IPS-NIHi7 (cell line): ENCODE measurements around the gene BICD1.
A peak's percentile ranks its signal among the peaks of the same experiment; 100 is the strongest.
"Not testable (repeated sequence)": the region's sequence is repeated elsewhere in the genome, so short reads cannot be mapped to it uniquely, and the experiment has no call there.

Experiments used
- DNase-seq: peaks from one replicate; pipeline ENCODE4 v3.0.0; 2012; ENCODE audit warnings: mixed read lengths; ENCODE audit errors: extremely low spot score

The BICD1 gene

DNA sequence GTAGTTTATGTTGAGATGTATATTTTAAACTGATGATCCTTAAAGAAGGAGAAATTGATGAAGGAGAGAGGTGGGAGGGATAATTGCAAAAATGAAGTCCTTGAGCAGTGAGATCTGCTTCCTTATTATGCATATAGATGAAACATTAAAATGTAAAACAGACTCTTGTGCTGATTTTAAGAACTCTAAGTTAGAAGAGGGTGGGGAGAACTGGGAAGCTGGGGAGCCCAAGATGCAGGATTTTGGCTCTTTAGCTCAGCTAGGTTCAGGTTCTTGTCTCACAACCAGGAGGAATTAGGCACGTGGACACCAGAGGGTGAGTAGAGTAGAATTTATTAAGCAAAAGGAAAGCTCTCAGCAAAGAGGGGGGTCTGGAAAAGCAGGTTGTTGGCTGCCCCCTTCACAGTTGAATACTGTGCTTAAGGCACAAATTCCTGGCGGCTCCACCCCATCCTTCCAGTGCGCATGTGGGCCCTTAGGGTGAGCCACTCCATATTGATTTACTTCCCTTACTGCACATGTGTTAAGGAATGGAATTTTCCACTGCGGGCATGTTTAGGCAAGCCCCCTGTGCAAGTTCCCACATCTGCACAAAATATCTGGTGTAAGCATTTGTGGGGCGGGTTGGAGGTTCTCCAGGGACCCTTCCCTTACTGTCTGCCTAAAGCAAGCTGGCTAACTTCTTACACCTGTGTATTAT is 141.9 kb downstream of the BICD1 start:
- DNase-seq: no peak

DNA sequence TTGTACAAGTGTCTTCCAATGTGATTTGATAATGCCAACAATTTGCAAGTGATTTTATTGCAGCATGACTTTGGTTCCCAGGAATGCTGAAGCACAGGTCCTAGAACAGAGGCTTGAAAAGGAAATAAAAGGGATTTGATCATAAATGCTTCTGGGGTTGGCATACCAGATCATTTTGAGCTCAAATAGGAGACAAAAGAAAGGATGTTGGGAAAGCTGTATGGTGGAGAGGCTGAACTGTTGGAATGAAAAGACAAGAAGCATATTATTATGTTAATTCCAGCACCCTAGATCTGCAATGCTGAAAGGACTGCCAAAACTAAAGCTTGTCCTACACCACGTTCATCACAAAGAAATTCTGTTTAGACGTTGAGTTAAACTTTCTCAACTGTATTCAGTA is 143.1 kb downstream of the BICD1 start:
- DNase-seq: no peak

DNA sequence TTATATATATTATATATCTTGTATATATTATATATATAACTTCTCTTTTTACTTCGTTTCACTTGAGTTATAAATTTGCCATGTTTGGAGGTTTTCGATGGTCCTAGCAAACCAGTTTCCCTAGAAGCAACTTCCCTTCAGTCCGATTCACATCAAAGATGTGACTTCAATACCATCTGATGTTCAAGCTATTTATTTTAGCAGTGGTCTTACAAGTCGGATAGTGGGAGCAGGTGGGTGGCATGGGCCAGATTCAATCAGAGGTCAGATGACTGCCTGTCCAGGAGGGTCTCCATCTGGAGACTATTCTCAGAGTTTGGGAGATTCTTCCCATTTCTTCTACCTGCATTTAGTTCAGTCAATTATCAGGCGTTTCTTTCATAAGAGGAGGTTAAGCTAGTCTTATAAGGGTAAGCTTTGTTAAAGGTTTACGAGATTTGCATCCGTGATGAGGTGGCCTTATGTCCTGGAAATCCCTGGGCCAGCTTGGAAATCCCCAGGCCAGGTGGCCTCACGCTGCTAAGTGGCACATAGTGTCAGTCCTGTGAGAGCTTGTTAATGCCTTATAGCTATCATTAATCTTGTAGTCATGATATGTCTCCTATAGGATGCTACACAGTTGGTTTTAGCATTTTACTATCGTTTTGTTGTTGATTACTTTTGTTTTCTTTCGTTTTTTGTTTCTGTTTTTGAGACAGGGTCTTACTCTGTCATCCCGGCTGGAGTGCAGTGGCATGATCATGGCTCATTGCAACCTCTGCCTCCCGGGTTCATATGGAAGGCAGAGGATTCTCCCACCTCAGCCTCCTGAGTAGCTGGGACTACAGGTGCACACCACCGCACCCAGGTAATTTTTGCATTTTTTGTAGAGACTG is 145.8 kb downstream of the BICD1 start:
- DNase-seq: no peak

DNA sequence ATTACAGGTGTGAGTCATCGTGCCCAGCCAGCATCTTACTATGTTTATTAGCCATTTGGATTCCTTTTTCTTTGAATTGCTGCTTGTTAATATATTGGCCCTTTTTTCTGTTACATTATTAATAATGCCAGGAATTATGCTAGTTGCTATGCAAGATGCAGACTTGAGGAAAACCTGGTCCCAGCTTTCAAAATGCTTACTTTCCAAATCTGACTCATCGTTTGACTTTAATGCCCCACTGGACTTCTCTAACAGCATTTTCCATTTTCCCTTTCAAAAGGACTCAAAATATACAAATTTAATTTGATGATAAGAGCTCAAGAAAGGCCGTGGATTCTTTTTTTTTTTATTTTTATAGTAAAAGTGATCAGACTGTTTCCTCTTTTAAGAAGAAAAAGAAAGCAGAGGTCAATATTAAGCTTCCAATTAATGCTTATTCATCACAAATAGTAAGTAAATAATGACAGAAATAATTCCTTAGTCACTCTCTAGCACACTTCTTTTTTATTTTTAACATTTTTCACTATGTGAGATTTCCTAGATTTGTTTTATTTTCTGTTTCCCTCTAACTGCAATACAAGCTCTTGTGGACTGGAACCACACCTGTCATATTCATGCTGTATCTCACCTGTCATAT is 146.6 kb downstream of the BICD1 start:
- no peak for DNase-seq

DNA sequence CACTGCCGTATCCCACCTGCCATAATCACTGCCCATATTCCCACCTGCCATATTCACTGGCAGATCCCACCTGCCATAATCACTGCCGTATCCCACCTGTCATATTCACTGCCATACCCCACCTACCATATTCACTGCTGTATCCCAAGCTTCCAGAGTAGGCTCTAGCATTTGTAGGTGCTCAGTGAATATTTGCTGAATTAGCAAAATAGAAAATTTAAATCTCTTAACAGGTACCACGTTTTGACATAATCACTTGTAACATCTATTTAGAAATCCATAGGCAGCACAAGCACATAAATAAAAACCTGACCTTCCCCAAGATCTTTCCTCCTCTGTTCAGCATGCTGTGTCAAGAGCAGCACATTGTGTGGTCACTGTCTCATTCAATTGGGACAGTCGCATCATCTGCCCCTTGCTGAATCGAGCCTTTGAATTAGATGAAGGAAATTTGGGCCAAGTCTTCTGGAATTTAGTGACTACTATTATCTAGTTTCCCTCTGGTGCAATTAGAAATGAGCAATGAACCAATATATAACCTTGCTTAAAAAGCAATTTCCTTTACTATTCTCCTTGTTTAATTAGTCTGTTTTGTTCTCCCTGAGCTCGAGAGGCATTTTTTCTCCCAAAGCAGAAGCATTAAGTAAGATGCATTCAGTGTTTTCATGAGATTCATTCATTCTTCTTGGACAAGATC is 147.8 kb downstream of the BICD1 start:
- no peak for DNase-seq

DNA sequence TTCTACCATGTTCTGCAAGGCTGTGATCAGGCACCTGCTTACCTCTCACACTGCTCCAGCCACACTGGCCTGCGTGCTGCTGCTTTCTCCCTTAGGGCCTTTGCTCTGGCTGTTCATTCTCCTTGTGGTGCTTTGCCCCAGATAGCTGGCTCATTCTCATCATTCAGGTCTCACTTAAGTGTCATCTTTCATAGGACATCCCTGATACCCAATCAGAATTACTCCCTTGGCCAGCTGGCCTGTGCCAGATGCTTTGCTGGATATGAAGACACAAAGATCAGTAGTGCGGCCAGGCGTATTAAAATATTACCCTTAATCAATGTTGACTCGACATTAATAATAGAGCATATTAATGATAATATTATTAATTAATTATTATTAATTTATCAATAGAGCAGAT is 148.9 kb downstream of the BICD1 start:
- no peak for DNase-seq

DNA sequence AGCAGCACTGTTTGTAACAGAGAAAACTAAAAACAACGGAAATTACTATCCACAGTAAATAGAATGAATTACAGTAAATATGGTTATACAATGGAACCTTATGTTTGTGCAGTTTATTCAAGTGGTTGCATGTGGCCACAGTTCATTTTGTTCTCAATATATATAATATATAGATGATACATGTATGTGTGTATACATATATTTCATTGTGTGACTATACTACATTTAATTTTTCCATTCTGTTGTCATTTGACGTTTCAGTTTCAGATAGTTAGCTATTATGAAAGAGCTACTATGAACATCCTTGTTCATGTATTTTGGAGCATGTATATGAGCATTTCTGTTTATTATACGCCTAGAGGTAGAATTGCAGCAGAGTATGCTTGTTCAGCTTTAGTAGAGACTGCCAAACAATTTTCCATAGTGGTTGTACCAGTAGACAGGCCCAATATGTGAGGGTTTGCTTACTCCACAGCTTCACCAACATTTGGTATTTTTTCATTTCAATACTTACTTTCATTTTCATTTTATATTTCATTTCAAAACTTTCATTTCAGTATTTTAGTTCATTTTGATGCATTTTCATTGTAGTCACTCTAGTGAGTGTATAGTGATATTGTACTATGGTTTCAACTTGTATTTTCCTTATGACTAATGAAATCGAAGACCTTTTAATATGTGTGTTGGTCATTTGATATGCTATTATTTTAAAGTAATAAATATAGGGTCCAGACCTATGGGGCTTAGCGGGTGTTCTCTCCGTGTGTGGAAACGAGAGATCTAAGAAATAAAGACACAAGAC is 151.2 kb downstream of the BICD1 start:
- no peak for DNase-seq

DNA sequence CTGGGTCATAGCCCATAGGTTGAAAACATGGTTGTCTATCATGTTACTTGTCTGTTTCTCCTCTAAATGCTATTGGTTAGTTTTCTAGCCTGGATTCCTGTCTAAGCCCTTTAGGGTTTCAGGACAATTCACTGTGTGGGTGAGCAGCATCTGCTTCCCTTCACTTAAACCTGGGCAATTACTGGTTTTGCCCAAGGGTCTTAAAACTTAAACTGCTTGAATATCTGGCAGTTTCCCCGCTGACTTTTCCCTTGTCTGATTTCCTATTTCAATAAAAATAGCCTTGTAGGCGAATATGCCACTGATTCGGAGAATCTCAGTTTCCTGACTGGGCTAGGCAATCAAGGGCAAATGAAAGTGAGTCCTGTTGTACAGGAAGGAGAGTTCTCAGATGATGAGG is 154.0 kb downstream of the BICD1 start:
- DNase-seq: no peak

DNA sequence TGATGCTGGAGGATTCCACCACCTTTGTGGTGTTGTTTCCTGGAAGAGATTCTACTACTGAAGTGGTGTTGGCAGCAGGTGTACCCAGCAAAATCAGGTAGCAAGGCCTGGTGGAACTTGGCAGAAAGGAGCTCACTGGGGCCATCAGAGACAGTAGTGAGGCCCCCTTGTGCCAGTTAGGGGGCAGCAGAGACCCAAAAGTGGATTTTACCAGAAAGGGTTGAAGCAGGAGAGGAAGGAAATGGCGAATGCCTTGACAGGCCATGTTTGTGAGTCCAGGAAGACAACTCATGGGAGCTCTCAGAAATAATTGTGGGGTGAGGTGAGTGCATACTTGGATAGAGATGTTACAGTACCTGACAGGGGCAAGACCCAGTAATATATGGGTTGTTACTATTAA is 155.0 kb downstream of the BICD1 start:
- peak; percentile 67 for DNase-seq

DNA sequence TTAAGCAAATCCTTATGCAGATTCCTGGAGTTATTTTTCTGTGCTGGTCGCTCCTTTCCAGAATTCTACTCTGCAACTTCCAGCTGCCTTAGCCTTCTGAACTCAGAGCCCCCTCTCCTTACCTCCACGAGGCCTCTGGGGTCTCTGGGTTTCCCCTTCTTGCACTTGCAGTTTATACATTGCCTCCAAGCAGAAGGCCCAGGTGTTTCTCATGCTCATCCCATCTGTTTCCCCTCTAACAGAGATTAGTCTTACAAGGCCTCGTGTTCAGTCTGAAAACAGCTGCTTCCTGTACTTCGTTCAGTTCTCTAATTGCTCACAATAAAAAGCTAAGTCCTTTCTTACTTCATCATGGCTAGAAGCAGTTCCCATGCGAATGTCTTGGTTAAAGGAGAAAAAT is 158.3 kb downstream of the BICD1 start:
- DNase-seq: no peak

DNA sequence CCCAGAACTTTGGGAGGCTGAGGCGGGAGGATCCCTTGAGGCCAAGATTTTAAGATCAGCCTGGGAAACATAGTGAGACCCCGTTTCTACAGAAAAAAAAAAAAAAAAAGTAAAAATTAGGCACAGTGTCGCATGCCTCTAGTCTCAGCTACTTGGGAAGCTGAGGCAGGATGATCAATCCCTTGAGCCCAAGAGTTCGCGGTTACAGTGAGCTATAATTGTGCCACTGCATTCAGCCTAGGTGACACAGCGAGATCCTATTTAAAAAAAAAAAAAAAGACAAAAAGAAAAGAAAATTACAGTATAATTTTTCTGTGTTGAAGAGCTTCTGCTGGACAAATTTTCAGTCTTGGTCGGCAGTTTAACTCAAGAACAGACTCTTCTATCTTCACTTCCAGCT is 158.8 kb downstream of the BICD1 start:
- DNase-seq: no peak

DNA sequence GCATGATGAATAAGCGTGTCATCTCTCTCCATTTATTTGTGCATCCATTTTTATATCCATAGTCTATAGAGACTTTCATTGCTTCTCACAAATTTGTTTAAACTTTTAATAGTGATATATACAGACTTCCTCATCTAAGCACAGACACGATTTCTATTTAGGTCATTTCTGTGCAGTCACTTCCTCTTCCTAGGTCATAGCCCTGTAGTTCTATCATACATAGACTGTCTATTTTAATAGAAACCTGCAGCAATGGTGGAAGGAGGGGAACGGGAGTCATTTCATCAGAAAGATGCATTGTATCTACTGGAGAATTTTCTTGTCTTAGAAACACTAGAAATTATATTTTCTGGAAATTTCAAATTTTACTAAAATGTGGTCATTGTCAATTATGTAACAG is 159.3 kb downstream of the BICD1 start:
- DNase-seq: no peak

DNA sequence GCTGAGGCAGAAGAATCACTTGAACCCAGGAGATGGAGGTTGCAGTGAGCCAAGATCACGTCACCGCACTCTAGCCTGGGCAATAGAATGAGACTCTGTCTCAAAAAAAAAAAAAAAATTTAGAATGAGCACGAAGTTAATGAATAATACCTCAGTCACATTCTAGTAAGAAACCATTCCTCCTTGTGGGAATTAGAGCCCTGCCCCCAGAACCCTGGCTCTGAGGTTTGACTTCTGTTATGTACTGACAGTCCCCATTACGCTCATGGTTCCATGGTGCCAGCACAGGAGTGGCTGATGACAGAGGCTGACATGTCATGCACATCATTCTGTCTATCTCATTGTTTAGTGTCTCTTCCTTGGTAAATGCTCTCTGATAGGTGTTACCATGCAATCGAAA is 160.1 kb downstream of the BICD1 start:
- DNase-seq: no peak

DNA sequence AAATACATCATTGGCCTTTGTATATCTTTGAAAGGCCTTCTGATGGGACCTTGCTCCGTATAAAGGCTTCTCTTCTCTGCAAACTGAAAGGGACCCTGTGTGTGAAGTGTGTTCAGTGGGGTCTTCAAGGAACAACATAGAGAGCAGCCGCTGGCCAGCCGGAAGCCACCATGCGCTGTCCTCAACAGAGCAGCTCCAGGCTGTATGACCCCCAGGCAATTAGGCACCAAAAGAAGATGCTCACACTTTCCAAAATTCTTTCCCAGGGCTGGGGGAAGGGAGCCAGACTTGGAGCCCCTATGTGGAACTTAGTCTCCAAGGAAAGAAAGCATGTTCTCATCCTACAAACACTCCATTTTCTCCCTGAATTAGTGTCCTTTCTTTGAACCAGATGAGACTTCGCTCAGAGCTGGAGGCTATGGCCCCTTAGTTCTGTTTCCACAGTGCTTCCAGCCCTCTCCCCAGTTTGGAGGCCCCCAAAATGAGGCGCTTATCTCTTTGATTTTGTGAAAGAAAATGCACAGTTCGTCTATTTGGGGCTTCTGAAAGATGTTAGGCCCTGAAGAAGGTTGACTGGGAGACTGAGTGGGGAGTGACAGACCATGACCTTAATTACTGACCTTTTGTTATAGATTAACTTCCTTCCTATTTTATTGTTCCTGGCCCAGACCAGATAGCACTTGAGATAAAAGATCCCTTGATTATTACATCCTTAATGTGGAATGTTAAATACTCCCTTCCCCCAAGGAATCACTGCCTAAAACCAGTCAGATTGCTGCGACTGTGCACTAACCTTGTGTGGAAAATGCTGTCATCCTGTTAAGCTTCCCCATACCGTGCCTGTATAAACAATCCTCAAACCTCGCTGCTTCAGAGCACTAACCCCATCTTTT is 164.4 kb downstream of the BICD1 start:
- DNase-seq: no peak

DNA sequence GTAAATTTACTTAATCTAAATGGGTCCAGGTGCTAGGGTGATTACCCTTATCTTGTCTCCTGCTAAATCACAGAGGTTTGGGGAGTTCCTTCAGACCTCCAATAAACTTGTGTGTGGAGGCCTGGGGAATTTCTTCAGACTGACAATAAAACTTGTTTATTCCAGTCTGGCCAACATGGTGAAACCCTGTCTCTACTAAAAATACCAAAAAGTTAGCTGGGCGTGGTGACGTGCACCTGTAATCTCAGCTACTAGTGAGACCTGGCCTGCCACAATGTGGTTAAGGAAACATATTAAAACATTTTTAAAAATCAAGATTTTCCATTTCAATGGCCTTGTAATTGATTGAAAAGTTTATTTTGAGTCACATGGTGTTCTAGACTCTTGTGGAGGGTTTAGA is 165.8 kb downstream of the BICD1 start:
- no peak for DNase-seq

DNA sequence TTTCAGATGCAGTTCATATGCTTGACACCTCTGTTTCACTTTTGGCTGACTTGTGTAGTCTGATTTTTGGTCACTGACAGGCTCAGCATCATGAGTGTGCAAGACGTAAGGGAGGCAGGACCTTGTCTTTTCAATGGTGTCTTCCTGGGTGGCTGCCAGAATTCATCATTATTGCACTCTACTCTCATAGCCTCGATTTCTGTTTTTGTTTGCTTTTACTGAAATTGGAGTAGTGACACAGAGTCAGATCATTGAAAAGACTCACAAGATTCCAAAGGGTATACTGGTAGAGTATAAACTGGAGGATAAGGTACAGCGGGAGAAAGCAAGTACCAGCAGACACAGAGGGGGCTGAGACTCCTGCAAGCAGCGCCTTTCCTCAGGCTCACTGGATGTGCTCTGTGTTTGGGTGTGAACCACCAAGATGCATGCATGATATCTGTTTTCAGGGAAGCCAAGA is 166.4 kb downstream of the BICD1 start:
- no peak for DNase-seq

DNA sequence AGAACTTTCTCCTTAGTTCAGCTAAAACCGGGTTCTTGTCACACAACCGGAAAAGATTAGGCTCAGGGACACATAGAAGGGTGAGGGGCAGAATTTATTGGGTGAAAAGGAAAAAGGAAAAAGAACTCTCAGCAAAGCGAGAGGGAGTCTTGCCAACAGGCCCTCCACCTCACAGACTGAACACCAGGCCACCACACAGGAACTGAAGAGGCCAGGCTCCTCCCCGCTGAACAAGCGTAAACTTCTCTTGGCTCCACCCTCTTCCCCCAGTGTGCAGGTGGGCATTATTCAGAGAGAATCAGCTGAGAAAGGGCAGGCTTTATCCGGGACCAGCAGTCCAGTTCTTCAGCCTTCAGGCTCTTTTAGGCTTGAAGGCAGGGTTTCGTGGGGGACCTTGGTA is 167.1 kb downstream of the BICD1 start:
- no peak for DNase-seq

DNA sequence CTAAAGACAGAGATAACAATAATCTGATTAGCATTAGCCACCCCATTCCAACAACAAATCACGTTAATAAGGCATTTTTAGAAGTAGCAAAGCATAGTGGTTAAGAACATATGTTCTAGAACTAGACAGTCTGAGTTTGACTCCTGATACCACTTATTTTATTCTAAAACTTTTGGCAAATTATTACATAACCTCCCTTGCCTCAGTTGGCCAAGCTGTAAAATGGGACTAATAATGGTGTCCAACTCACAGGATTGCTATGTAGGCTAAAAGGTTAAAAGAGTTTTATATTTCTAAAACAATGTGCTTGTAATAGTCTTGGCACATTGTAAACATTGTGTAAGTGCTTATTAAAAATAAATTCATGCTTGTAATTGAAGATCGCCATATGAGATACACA is 168.0 kb downstream of the BICD1 start:
- DNase-seq: no peak

DNA sequence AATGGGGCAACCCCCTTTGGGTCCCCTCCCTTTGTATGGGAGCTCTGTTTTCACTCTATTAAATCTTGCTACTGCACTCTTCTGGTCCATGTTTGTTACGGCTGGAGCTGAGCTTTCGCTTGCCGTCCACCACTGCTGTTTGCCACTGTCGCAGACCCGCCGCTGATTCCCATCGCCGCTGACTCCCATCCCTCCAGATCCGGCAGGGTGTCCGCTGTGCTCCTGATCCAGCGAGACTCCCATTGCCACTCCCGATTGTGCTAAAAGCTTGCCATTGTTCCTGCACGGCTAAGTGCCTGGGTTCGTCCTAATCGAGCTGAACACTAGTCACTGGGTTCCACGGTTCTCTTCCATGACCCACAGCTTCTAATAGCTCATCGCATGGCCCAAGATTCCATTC is 168.9 kb downstream of the BICD1 start:
- not testable (repeated sequence) for DNase-seq

DNA sequence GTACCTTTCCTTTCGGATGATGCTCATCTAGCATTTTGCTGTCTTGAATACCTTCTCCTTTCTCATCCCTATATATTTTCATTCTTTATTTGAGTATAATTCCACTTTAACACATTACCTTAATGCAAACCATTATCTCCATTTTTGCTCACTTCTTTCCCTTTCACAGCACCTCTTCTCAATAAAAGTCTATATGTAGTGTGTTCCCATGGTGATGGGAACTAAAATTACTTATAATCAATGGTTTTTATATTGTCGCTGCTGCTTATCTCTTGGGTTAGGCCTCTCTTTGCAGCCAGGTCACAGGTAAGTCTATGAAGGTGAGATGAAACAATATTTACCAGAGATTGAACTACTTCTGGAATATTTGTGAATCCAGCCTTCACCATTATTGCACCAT is 171.1 kb downstream of the BICD1 start:
- DNase-seq: no peak
